Erythroblast (primary cell): ENCODE measurements around the gene IMP4.

Experiments used
- DNase-seq, 2 experiments: peaks; one replicate each; lab custom pipeline; 2025; lab: John Stamatoyannopoulos, UW
- GATA1 ChIP-seq: IDR thresholded peaks from 2 replicates; pipeline ENCODE4 v1.6.1; 2011; ENCODE audit warnings: low read depth, mild to moderate bottlenecking, control low read depth, low read length, moderate library complexity
- POLR2A ChIP-seq: IDR thresholded peaks from 2 replicates; pipeline ENCODE4 v1.6.1; 2011; ENCODE audit warnings: mild to moderate bottlenecking, low read length

The IMP4 gene

DNA sequence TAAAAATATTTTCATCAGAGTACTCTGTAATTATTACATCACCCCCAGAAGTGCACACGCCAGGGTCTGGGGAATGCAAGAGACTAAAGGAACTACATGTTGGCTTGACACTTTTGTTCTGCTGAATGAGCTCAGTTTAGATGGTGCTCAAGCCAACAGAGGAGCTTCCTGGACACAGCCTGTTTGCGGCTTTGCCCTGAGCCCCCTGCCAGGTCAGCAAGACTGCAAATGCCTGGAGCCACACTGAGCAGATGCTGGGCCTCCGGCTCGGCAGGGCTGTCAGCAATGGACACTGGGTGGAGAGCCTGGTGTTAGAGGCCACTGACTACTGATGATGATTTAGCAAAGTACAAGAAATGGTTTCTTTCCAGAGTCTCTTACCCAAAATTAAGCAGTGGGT is 45.1 kb downstream of the IMP4 start:
- DNase-seq, result no peak
- TF ChIP-seq GATA1, result no peak
- TF ChIP-seq POLR2A, result no peak

DNA sequence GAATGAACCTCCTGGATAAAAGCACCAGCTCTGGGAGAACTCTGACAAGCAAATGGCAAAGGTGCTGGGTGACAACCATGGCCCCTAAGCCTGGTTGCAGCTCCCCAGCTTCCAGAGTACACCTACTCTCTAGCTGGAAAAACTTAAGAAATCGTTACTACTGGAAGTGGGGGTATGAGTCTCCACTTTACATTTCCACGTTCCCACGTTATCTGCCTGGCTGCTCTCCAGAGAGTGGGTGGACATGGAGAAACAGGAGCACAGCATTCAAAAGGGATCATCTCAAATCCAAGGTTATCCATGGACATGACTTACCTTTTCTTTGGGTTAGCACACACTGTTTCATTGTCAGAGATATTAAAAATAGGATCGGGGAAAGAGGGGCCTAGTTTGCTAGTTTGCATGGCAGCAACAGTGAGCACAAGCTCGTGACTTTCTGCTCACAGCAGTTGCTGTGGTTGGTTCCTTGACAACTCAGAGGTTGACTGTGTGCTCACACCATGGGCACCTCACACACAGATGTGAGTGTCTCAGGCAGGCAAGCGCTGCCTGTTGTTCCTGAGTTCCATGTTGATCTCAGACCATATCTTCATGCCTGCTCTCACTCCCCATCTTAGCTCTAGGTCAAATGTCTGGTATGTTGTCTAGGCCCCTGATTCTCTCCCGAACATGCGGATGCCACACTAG is 45.7 kb downstream of the IMP4 start:
- DNase-seq, result no peak
- no peak for TF ChIP-seq GATA1
- TF ChIP-seq POLR2A, result no peak

DNA sequence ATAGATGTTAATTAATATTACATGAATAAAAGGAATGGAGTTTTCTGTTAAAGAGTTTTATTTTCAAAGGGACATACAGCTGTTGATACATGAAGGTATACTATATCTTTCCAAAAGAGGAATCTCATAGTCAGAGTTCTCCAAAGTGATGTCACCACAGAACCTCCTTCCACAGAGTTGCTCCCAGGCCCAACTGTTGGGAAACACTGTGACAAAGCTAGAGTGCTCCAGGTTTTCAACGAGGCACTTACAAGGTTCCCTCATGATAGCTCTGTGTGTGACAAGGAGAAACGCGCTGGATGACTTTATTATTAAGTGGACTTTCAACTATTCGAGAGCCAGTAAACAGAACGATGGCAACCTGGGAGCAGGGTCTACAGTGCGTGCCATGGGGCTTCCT is 46.7 kb downstream of the IMP4 start:
- DNase-seq, result no peak
- TF ChIP-seq POLR2A (no peak), GATA1 (no peak)

DNA sequence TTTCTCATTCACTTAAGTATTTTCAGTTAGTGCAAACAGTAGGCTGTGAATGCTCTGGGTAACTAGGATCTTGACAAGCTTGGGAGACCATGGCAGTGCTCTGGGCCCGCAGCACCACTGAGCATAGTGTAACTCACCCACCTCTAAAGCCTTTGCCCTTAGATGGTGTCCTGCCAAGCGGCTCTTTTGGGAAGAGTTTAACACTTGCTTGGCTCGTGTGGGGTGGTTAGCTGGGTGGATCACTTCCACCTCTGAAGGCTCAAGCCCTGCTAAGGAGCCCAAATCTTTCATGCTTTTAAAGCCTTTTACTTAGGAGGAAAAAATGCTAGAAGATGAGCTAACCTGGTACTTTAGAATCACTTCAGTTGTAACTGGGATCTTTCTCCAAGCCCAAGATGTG is 47.1 kb downstream of the IMP4 start:
- TF ChIP-seq GATA1 (no peak), POLR2A (no peak)
- DNase-seq, result no peak

DNA sequence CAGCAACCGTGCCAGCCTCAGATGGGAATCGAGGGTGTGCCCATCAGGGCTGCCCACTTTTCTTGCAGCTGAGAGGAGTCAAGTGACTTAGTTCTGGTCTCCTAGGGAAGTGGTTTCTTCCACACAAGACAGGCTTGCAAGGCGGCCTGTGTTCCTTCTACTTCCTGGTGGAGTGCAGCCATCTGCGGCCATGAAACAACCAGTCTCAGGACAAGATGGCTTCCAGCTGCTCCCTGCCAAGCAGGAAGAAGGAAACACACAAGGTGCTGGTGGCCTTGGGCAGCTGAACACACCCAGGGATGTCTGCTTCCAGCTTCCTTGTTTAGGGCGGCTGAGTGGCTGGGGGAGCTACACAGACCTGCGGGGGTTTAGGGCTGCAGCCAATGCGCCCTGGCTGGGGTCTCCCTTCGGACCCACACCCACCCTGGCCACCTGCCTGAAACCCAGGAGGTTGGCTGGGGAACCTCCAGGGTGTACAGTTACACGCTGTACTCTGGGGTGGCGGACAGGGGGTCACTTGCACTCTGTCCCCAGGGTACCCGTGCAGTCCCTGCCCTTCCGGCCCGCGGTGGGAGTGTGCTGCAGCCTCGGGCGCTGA is 47.9 kb downstream of the IMP4 start:
- no peak for DNase-seq
- TF ChIP-seq POLR2A (no peak), GATA1 (no peak)

DNA sequence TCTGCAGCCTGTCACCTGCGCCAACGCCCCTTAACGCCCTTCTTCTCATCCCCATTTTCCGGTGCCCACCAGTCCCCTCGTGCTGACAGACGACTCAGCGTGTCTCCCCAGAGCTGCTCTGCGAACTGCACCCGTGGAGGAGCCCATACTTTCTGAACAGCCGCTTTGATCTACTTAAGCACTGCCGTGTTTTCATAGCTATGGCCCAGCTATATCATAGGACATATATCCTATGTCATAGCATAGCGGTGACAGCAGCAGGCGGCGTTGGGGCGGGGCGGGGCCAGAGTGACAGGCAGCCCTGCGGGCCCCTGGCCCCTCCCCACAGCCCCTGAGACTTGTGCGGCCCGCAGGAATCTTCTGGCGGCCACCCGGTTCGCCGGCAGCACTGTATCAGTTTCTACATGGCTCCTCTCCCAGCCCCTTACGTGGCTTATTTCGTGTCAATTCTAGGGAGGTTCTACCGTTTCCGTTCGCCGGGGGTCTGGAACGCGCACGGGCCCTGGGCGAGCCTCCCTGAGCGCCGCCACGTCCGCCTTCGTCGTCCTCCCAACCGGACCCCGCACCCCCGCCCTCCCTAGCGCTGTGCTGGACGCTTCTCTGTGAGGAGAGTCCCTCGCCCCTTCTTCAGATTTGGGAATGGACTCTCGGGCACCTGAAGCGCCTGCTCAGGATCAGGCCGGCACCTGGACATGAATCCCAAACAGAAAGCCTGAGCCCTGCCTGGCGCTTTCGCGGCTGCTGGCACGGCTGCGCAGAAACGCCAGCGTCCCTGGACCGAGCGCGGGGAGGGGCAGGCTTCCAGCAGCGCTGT is 48.6 kb downstream of the IMP4 start:
- peak; percentile 85 to 86 for DNase-seq
- TF ChIP-seq POLR2A (no peak), GATA1 (no peak)

DNA sequence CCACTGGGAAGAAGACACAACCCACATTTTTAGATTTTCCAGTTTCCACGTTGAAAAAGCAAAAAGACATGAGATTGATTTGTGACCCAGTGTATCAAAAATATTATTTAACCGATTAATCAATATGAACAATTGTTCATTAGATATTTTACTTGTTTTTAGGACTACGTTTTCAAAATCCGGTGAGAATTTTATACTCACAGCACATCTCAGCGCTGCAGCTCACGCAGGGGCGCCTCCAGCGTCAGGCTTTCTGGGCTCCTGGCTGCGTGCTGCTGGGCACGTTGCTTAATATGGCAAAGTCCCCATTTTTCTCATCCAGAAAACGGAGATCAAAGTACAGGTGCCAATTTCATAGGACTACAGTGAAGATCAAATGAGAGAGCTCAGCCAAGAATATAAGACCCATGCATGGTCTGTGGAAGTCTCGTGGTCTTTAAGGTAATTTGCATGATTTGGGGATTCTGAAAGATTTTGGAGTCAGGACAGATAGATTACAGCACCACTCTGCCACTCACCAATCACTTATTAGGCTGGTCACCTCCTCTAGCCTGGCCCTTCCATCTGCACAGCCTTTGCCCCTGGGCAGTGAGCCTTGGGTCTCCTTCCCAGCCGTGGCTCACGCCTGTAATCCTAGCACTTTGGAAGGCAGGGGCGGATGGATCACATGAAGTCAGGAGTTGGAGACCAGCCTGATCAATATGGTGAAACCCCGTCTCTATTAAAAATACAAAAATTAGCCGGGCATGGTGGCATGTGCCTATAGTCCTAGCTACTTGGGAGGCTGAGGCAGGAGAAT is 49.4 kb downstream of the IMP4 start:
- no peak for DNase-seq
- TF ChIP-seq GATA1 (no peak), POLR2A (no peak)

DNA sequence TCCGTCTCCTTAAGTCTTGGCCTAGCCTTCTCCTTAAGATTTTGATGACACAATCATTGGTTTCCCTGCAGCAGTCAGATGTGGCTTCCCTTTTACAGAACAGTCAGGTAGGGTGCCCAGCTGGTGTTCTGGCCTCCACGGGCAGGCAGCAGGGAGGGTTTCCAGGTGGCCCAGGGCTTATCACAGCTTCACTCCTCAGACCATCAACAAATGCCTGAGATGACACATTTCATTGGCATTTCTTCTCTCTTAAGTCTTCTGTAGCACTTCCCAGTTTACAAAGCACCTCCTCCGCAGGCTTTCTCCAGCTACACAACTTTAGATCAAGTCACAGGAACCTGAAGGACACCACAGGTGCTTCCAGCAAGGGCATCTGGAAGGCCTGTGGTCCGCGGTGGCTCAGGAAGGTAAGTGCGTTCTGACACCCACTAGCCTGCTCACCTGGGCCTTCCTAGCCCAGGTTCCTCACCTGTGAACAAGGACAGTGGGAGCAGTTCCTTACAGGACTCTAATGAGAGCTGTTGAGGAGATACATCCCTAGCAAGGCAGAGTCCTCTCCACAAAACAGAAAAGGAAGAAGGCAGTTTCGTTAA is 50.7 kb downstream of the IMP4 start:
- no peak for TF ChIP-seq POLR2A
- TF ChIP-seq GATA1, result no peak
- DNase-seq, result no peak
